ENCODE data around the gene FAM240B. TPM values are rescaled to one million over a fixed set of nuclear protein-coding genes. Genes with fewer than 3 reads are reported as not detected.

FAM240B gene
- polyA plus RNA-seq, 1 donor from 2014 or later = not detected

DNA sequence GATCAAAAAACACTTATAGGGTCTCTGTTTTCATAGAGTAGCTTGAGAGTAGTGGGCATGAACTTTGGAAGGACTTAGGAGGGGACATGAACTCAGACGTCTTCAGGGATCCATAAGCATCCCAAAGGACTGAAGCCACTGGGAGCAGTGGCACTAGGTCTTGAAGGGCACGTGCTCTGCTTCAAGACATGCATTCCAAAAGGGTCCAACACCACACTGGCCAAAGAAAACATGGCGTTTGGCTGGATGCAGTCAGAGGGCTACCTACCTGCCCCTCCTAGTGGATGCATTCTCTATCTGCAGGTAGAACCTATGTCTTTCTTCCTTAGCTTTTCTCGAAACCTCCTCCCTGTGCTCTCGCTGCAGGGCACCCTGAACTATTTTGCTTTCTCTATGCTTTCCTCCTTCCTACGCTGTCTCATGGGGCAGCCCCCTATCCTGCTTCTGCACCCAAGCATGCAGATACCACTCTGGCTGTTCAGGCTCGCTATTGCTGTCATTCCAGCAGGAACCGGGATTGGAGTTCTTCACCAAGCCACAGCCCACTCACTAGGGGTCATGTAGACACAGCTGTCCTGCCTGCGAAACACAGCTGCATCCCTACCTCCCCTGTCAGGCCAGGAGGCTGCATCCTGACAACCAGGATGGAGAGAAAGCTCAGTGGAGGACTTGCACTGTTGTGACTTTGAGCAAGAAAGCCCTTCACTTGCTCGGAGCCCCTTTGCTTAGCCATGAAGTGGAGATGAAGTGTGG lies 11.9 kb downstream of the FAM240B start:
- Histone ChIP-seq H3K4me3 (ENCODE audit: low read length) (no peak overlapping the region), H3K9me3 (ENCODE audit: low read length) (no peaks in the 10 kb centered on the region), H3K4me2 (ENCODE audit: low read length) (no peak overlapping the region), H3K9me2 (ENCODE audit: insufficient read depth, low read length) (no peaks in the 10 kb centered on the region), H3K9ac (ENCODE audit: low read length) (no peak overlapping the region), H3K79me2 (replicated peaks; ENCODE audit: insufficient read depth, low read length) (no peaks in the 10 kb centered on the region), H2AFZ (ENCODE audit: low read depth, low read length) (no peak overlapping the region), H3K36me3 (ENCODE audit: insufficient read depth, low read length) (no peaks in the 10 kb centered on the region), H4K20me1 (ENCODE audit: insufficient read depth) (no peaks in the 10 kb centered on the region), H3F3A (ENCODE audit: insufficient read depth, low read length, poor library complexity, severe bottlenecking) (no peaks in the 10 kb centered on the region), H3K27ac (ENCODE audit: low read length) (no peak overlapping the region), H3K27me3 (ENCODE audit: insufficient read depth, low read depth, low read length) (no peaks in the 10 kb centered on the region)
- TF ChIP-seq, protein P1, sequence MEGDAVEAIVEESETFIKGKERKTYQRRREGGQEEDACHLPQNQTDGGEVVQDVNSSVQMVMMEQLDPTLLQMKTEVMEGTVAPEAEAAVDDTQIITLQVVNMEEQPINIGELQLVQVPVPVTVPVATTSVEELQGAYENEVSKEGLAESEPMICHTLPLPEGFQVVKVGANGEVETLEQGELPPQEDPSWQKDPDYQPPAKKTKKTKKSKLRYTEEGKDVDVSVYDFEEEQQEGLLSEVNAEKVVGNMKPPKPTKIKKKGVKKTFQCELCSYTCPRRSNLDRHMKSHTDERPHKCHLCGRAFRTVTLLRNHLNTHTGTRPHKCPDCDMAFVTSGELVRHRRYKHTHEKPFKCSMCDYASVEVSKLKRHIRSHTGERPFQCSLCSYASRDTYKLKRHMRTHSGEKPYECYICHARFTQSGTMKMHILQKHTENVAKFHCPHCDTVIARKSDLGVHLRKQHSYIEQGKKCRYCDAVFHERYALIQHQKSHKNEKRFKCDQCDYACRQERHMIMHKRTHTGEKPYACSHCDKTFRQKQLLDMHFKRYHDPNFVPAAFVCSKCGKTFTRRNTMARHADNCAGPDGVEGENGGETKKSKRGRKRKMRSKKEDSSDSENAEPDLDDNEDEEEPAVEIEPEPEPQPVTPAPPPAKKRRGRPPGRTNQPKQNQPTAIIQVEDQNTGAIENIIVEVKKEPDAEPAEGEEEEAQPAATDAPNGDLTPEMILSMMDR (IDR thresholded peaks at IDR 0.05; ENCODE audit: poor library complexity, severe bottlenecking) = no peak
- TF ChIP-seq SMC3 (conservative IDR thresholded peaks at IDR 0.05; ENCODE audit: poor library complexity) = no peak

DNA sequence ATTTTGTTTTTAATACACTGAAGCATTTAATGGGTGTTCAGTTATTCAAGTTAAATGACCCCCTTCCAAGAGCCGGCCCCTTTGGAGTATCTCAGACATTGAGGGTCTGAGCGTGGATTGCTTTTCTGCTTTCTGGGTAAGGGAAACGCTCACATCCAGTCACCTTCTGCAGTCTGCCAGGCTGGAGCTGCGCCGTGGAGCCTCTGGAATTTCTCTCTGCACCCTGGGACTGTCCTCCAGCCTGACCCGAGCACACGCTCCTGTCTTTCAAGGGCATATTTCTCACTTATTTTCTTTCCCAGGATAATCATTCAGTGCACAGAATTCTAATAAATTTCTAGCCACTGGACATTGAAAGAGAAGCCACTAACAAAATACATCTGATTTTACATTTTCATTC lies 13.4 kb downstream of the FAM240B start:
- Histone ChIP-seq H3K79me2 (replicated peaks; ENCODE audit: insufficient read depth, low read length) (no peaks in the 10 kb centered on the region), H3K27ac (ENCODE audit: low read length) (no peak overlapping the region), H2AFZ (ENCODE audit: low read depth, low read length) (no peak overlapping the region), H3K27me3 (ENCODE audit: insufficient read depth, low read depth, low read length) (no peaks in the 10 kb centered on the region), H3K4me2 (ENCODE audit: low read length) (no peak overlapping the region), H3K36me3 (ENCODE audit: insufficient read depth, low read length) (no peaks in the 10 kb centered on the region), H3K9me2 (ENCODE audit: insufficient read depth, low read length) (no peaks in the 10 kb centered on the region), H3K4me3 (ENCODE audit: low read length) (no peak overlapping the region), H4K20me1 (ENCODE audit: insufficient read depth) (no peaks in the 10 kb centered on the region), H3F3A (ENCODE audit: insufficient read depth, low read length, poor library complexity, severe bottlenecking) (no peaks in the 10 kb centered on the region), H3K9me3 (ENCODE audit: low read length) (no peaks in the 10 kb centered on the region), H3K9ac (ENCODE audit: low read length) (no peak overlapping the region)
- TF ChIP-seq SMC3 (conservative IDR thresholded peaks at IDR 0.05; ENCODE audit: poor library complexity) (no peak), POLR2AphosphoS5 (IDR thresholded peaks at IDR 0.05) (no peak), EP300 (conservative IDR thresholded peaks at IDR 0.05; ENCODE audit: poor library complexity, severe bottlenecking) (no peak), TAF1 (IDR thresholded peaks at IDR 0.05; ENCODE audit: low read depth) (no peak), MXI1 (conservative IDR thresholded peaks at IDR 0.05; ENCODE audit: poor library complexity, severe bottlenecking) (no peak), REST (IDR thresholded peaks at IDR 0.05; ENCODE audit: borderline replicate concordance) (no peak)
- TF ChIP-seq, protein P1 (IDR thresholded peaks at IDR 0.05; ENCODE audit: poor library complexity, severe bottlenecking) = no peak

Data from neural cell (in vitro differentiated cells).